Activated T-cell treated with anti-CD3 and anti-CD28 coated beads for 24 hours (primary cell): ENCODE results near the gene COG1.
"Not testable (repeated sequence)": the region's sequence is repeated elsewhere in the genome, so short reads cannot be mapped to it uniquely, and the experiment has no call there.

Experiments used
- DNase-seq: peaks from one replicate; pipeline ENCODE4 v3.0.0-alpha.2; 2020; ENCODE audit warnings: low read depth

The COG1 gene, protein sequence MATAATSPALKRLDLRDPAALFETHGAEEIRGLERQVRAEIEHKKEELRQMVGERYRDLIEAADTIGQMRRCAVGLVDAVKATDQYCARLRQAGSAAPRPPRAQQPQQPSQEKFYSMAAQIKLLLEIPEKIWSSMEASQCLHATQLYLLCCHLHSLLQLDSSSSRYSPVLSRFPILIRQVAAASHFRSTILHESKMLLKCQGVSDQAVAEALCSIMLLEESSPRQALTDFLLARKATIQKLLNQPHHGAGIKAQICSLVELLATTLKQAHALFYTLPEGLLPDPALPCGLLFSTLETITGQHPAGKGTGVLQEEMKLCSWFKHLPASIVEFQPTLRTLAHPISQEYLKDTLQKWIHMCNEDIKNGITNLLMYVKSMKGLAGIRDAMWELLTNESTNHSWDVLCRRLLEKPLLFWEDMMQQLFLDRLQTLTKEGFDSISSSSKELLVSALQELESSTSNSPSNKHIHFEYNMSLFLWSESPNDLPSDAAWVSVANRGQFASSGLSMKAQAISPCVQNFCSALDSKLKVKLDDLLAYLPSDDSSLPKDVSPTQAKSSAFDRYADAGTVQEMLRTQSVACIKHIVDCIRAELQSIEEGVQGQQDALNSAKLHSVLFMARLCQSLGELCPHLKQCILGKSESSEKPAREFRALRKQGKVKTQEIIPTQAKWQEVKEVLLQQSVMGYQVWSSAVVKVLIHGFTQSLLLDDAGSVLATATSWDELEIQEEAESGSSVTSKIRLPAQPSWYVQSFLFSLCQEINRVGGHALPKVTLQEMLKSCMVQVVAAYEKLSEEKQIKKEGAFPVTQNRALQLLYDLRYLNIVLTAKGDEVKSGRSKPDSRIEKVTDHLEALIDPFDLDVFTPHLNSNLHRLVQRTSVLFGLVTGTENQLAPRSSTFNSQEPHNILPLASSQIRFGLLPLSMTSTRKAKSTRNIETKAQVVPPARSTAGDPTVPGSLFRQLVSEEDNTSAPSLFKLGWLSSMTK

DNA sequence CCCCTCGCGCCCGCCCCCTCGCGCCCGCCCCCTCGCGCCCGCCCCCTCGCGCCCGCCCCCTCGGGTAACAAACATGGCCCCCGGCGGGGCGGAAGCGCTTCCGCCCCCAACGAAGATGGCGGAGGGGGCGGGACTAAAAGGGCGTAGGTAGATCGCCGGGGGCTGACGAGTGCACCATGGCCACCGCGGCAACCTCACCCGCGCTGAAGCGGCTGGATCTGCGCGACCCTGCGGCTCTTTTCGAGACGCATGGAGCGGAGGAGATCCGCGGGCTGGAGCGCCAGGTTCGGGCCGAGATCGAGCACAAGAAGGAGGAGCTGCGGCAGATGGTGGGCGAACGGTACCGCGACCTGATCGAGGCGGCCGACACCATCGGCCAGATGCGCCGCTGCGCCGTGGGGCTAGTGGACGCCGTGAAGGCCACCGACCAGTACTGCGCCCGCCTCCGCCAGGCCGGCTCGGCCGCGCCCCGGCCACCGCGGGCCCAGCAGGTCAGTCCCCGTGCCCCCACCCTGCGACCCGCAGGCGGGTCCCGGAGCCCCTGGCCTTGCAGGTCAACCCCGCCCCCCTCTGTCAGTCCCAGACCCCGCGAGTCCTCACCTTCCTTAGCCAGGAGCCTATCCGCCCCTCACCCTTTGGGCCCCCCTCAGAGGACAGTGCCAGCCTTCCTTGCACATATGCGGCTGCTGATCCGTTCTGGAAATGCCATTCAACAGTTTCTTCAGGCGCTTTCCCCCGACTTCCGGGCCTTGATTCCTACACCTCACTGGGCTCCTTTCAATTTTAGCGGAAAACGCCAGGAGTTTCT, at the start of gene COG1:
Gene COG1 (plus strand): TSS at position 162 of the 808 bp plus-strand sequence. CDS start 15 bp downstream, at position 177.
- DNase-seq, result peak; percentile 84

DNA sequence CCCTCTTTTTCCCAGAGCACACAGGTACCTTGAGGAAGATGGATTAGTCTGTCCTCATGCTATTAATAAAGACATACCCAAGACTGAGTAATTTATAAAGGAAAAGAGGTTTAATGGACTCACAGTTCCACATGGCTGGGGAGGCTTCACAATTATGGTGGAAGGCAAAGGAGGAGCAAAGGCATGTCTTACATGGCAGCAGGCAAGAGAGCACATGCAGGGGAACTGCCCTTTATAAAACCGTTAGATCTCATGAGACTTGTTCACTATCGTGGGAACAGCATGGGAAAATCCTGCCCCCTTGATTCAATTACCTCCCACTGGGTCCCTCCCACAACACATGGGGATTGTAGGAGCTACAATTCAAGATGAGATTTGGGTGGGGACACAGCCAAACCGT, 48.6 kb upstream of the COG1 start:
- DNase-seq, result not testable (repeated sequence)

DNA sequence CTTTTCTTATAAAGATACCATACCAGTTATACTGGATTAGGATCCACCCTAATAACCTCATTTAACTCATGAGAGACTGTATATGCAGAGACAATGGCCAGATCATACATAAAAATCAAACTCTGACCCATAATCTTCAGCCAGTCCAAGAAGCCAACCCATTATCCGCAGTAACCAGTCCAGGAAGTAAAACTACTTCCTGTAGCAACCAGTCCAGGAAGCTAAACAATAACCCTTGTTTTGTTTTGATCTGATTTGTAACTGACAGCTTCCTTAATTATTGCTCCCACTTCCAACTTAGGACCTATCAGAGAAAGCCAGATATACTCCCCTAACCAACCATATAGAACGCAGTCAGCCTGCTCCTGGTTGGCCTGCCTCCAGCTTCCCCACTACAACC, 47.2 kb upstream of the COG1 start:
- no peak for DNase-seq

DNA sequence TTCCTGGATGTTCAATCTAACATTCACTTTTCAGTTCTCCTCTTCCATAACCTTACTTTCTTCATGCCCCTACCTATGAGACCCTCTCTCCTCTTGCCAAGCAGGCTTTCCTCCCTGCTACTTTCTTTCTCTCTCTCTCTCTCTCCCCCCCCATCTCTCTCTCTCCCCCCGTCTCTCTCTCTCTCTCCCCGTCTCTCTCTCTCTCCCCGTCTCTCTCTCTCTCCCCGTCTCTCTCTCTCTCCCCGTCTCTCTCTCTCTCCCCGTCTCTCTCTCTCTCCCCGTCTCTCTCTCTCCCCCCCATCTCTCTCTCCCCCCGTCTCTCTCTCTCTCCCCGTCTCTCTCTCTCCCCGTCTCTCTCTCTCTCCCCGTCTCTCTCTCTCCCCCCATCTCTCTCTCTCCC, 45.1 kb upstream of the COG1 start:
- not testable (repeated sequence) for DNase-seq

DNA sequence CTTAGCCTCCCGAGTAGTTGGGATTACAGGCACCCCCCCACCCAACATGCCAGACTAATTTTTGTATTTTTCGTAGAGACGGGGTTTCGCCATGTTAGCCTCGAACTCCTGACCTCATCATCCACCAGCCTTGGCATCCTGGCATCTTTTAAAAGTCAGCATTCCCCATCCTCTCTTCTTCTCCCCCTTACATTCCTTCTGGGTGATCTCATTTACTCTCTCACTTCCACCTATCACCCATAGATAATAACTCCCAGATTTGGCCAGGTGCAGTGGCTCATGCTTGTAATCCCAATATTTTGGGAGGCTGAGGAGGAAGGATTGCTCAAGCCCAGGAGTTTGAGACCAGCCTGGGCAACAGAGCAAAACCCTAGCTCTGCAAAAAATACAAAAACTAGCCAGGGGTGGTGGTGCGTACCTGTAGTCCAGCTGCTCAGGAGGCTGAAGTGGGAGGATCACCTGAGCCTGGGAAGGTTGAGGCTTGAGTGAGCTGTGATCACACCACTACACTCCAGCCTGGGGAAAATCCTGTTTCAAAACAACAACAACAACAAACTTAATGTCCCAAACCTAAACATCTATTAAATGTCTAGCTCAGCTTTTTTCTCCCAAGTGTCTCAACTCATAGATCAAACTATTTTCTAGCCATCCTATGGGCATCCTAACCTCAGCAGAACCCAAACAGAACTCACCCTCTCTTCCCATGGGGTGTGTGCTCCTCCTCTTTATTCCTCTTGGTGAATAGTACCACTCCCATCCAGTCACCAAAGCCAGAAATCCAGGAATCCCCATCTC, 44.1 kb upstream of the COG1 start:
- DNase-seq, result no peak

DNA sequence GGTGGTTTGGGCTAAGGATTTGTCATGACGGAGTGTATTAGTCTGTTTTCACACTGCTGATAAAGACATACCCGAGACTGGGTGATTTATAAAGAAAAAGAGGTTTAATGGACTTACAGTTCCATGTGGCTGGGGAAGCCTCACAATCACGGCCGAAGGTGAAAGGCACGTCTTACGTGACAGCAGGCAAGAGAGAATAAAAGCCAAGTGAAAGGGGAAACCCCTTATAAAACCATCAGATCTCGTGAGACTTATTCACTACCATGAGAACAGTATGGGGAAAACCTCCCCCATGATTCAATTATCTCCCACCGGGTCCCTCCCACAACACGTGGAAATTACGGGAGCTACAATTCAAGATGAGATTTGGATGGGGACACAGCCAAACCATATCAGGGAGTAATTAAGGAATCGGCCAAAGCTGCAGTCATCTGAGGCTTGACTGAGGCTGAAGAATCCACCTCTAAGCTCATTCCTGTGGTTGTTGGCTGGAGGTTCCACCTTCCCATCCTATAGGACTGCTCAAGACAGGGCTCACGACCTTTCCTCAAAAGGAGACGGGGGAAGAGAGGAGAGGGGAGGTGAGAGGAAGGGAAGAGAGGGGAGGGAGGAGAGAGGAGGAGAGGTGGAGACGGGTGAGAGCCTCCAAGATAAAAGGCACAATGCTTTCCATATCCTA, 42.1 kb upstream of the COG1 start:
- DNase-seq, result not testable (repeated sequence)

DNA sequence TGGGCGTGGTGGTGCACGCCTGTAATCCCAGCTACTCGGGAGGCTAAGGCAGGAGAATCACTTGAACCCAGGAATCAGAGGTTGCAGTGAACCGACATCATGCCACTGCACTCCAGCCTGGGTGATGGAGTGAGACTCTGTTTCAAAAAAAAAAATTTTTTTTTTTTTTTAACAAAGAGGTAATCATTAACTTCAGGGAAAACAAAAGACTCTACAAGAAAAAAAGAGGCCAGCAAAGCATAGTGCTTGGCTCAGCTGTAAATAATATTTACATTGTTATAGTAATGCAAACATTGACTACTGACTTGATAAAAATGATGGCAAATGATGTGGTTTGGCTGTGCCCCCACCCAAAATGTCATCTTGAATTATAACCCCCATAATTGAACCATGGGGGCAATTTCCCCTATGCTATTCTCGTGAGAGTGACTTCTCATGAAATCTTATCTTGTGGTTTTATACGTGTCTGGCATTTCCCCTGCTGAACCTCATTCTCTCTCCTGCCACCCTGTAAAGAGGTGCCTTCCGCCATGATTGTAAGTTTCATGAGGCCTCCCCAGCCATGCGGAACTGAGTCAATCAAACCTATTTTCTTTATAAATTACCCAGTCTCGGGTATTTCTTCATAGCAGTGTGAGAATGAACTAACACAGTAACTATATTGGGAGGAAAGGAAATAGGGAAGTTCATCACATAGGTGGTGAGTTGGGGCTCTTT, 40.8 kb upstream of the COG1 start:
- no peak for DNase-seq

DNA sequence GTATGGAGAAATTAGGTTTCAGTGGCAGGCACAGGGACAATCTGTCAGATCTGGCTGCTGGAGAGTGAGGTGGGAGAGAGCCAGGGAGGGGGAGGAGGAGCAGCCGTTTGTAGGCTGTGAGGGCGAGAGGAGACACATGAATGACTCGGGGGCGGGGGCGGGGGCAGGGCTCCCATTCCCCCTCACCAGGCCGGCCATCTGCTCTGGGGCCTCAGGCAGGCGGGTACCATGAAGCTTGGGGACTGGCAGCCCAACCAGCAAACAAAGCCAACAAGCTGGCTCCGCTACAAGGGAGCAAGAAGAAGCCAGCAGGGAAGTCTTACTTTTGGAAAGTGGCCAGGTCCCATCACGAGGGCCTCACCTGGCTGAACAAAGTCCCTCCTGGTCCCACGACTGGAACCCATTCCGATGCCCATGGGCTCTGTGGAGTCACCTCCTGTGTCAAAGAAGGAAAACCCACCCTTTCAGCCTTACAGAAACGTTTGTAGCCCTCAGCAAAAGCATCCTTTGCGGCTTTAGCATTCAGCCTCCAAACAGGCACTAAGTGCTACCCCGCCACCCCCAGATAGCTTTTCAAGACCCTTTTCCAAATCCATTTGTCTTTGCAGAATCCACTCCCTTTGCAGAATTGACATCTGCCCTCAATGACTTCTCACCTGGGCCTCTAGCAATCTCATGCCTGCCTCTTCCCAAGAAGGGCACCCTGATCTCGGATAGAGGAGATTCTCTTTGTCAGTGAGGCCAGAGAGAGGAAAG, 37.3 kb upstream of the COG1 start:
- no peak for DNase-seq

DNA sequence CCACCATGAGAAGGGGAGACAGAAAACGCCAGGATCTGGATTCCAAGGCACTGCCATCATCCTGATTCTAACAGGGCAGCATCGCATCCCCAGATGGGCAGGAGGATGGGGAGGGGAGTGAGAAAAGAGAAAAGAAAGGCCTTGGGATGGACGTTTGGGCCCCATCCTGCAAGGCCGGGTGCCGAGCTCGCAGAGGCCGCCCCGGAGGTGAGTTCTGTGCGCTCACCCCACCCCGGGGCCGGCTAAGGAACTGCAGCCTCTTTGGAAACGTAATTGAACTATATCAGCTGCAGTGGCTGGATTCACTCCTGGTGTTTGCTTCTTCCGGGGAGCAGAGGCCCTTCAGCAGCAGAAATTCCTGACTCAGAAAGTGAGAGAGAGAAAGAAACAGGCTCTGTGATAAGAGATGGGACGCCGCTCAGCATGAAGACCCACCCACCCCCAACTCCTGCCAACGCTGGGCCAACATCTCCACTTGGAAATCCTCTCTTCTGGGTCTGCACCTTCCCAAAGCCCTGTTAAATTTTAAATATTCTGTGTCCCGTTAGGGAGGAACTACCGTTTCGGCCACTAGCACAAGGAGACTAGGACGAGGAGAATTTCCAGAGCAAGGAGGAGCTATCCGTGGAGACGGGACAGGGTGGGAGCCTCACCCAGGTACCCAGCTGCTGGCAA, 36.6 kb upstream of the COG1 start:
- DNase-seq, result peak; percentile 36

DNA sequence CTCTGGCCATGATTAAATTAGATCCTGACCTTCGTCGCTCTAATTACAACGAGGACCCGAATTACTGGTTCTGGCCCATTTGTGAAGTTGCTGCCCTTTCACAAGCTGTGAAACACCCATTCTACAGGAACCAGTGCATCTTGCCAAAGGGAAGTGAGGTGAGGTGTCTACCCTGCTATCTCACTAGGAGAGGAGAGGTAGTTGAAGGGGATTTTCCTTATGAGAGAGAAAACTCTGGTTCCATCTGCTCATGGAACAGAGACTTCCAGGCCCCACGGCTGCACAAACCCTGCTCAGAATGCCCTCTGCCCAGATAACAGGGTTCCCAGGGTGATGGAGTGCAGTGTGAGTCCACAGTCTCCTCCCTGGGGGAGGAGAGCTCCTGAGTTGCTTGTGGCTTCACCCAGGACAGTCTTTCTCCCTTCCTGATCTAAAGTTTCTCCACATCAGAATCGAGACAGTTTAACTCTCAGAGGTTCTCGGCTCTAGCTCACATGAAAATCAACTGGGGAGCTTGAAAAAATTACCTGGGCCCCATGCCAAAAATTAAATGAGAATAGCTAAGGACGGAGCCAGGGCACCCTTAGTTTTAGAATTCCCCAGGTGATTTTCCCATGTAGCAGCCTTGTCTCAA, 35.9 kb upstream of the COG1 start:
- no peak for DNase-seq

DNA sequence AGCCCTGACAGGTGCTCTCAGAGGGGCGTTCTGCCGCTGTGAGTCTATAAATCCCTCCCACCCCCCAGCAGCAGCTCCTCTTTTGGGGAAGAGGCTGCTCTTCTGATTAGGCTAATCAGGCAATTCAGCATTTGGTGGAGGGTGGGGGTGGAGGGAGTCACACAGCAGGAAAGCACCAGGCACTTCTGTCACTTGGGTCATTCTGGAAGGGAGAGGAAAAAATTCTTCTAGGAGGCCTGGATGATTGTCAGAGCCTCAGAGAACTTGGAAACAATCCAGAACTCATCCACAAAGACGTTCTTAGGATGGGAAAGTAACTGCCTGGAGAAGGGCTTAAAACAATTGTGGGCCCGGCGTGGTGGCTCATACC, 35.3 kb upstream of the COG1 start:
- no peak for DNase-seq

DNA sequence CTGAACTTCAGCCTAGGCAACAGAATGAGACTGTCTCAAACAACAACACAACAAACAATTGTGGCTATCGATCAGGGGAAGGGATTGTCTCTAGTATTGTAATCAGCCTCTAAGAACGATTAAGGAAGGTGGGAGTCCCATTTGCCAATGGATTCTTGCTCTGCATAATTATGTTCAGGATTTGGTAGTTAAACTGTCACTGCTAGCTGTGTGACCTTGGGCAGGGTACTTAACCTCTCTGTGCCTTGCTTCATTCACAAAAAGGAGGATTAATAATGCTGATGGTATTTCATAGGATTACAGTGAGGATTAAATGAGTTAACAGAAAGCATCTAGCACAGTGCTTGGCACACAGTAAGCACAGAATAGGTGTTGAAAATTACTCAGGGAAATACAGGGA, 34.7 kb upstream of the COG1 start:
- no peak for DNase-seq

DNA sequence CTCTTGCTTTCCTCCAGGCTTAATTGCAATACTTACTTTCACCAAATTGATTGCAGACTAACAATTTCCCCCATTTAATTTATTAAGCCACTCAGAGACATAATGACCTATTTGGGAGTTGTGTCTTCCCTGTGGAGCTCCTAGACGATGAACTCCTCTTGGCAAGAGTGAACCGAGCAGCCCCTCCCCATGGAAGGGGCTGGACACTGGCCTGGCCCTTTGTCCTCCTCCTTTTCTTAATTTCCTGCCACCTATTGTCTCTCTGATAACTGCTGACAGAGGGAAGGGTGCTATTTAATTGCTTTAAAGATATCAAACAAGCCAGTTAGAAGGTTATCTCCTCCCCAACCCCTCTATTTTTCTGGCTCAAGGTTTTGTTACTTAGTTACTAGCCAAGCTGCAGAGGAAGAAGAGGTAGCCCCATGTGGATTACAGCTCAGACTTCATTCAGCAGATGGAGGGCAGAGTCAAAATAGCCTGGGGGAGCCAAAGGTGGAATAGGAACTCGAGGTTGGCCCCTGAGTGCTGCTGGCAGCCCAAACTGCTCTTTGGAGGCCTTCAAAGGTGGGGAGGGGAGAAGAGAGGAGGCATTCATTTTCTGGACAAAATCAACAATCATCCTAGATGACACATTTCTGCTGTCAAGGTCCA, 31.8 kb upstream of the COG1 start:
- no peak for DNase-seq

DNA sequence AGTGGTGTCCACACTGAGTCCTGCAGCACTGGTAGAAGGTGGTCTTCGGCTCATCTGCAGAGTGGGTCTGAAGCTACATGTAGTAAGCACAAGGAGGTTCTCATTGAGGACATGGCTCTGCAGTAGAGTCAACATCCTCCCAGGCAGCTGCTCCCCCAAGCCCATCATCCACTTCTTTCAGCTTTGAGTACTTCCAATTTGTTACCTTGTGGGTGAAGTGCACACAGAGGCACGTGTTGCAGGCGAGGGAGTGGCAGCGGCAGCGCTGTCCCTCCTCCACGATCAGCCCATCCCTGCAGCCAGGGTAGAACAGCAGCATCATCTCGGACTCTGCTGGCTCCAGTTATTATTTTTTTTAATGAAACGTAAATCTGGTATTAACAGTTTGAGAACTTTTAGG, 29.8 kb upstream of the COG1 start:
- no peak for DNase-seq

DNA sequence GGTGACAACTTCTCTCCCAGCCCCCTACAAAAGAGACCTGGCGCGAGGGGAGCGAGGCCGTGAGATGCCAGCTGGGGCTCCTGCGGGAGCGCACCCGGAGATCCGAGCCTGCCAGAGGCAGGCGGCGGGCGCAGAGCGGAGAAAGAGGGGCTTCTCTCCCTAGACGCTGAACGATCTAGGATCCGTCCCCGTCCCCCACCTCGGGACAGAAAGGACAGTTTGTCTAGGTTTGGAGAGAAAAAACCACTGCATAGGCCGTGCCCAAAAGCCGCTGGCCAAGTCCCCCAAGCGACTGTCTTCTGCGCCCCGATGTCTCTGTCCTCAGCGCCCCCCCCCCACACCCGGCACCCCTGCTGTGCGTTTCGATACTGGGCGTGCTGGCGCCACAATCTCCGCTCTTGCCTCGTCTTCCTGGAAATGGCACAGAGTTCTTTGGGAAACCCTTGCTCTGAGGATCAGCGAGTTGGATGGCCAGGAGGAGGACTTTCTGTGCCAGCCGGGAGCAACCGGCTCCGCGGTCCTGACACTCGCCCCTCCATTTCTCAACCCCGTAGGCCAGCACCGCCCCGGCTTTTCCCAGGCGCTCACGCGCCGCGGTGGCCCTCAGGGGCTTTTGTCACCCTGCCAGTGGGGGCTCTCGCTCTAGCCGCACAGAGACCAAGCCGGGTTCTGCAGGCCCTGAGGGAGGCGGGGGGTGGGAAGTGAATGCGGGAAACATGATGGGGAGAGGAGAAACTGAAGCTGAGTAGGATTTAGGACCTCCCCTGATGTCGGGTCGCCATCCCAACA, 27.0 kb upstream of the COG1 start:
- no peak for DNase-seq

DNA sequence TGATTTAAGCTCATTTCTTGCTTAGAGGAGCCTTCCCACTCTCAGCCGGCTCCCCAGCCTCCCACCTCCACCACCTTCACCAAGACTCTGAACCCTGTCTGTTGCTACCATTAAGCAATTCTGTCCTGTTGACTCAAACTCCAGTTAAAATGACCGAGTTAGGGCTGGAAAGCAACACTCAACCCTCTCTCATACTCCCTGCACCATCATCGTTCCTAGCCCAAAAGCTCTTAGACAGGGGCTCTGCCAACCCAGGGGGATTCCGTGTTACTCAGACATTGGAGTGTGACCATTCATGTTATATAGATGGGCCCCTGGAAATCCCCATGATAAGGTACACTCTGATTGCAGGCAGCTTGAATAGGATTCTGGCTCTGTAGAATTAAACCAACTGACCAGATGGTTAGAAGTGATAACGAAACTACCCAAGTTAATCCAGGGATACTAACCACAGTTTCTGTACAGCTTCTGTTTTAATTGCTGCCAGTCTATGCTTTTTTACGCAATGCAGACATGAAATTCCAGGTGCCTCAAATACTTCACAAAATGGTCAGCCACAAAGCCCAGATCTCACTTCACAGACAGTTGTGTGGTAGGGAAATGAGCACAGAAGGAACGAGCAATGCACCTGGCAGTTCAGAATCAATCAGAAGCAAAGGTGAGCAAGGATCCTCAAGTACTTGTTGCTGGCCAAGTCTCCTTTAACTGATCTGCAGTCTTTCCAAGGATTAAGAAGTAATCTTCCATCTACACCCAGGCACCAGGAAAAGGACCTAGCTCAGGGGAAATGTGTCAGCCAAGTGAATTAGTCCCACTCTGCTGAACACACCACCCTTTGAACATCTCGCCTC, 25.9 kb upstream of the COG1 start:
- no peak for DNase-seq
